SKM-1 (cell line): ENCODE measurements around the gene GTF2F2.

Experiments
- DNase-seq: peaks from one replicate; lab custom pipeline; 2025; ENCODE audit not compliant: unreplicated experiment; lab: John Stamatoyannopoulos, UW

Gene GTF2F2

GRCh38 chr13:45332036-45332830, 211.9 kb downstream of the GTF2F2 start:
- DNase-seq, result no peak

- no peak for DNase-seq
These were observed 212.5 kb downstream of the GTF2F2 start for GRCh38 chr13:45332831-45333219.

- DNase-seq, result no peak
These were observed 213.1 kb downstream of the GTF2F2 start for GRCh38 chr13:45333251-45333976.
